Kidney epithelial cell (primary cell): ENCODE data around the gene MAP1LC3B2. TPM values are rescaled to one million over a fixed set of nuclear protein-coding genes. Genes with fewer than 3 reads are reported as not detected.
"Not testable (repeated sequence)": the region's sequence is repeated elsewhere in the genome, so short reads cannot be mapped to it uniquely, and the experiment has no call there.

ENCODE experiments used
- DNase-seq: peaks from one replicate; pipeline ENCODE4 v3.0.0-alpha.2; 2010; ENCODE audit warnings: low read depth
- H3K27me3 ChIP-seq: 2 replicates; pipeline ENCODE4 v1.6.0; 2011; ENCODE audit warnings: low read length; ENCODE audit not compliant: control insufficient read depth, insufficient read depth
- H3K36me3 ChIP-seq: 2 replicates; pipeline ENCODE4 v1.5.1; 2011; ENCODE audit warnings: low read length; ENCODE audit not compliant: control insufficient read depth, insufficient read depth
- H3K4me3 ChIP-seq: 2 replicates; pipeline ENCODE4 v1.5.1; 2011; ENCODE audit warnings: low read depth, mild to moderate bottlenecking, control low read depth, low read length
- CTCF ChIP-seq: IDR thresholded peaks from 2 replicates; pipeline ENCODE4 v1.5.1; 2011; ENCODE audit warnings: mild to moderate bottlenecking, moderate library complexity, low read length, control low read depth, inconsistent platforms; ENCODE audit not compliant: insufficient read depth, poor library complexity, severe bottlenecking
- total RNA-seq: library from RNA; depleted of rRNA; stranded (reverse); fragments of >200 nt; gene quantifications from 2 replicates; pipeline ENCODE4 v1.2.3, GENCODE V29; 2015

Gene MAP1LC3B2
- total RNA-seq, 1 donor from 2014 or later, result 1.5 TPM

- TF ChIP-seq CTCF, result no peak
- no peaks in the 10 kb centered on the region for H3K36me3 ChIP-seq
- no peaks in the 10 kb centered on the region for H3K27me3 ChIP-seq
- DNase-seq, result no peak
- H3K4me3 ChIP-seq, result no peak overlapping the region
Observed at GRCh38 chr12:116565963-116566362, 6.8 kb downstream of the MAP1LC3B2 start.

- H3K36me3 ChIP-seq, result no peaks in the 10 kb centered on the region
- no peak for TF ChIP-seq CTCF
- no peak overlapping the region for H3K4me3 ChIP-seq
- no peaks in the 10 kb centered on the region for H3K27me3 ChIP-seq
- no peak for DNase-seq
Observed at GRCh38 chr12:116568203-116568602, 9.0 kb downstream of the MAP1LC3B2 start.

DNA sequence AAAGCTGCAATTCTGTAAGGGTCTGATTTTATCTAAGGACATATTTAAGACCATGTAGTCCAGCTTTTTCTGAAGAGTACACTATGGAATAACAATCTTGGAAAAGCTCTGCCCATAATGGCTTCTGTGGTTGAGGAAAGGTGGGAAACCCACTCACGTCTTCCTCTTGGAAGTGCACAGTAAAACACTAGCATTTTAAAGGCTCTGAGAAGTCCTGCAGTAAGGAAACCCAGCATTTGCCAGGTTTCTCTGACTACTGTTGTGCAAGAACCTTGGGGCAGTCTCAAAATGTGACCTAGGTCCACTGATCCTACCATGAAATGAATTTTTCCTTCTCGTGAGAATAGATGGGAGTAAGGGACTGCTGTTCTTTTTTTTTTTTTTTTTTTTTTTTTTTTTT lies 11.9 kb downstream of the MAP1LC3B2 start:
- Histone ChIP-seq H3K4me3 (no peak overlapping the region), H3K36me3 (no peaks in the 10 kb centered on the region), H3K27me3 (no peaks in the 10 kb centered on the region)
- no peak for TF ChIP-seq CTCF
- no peak for DNase-seq

DNA sequence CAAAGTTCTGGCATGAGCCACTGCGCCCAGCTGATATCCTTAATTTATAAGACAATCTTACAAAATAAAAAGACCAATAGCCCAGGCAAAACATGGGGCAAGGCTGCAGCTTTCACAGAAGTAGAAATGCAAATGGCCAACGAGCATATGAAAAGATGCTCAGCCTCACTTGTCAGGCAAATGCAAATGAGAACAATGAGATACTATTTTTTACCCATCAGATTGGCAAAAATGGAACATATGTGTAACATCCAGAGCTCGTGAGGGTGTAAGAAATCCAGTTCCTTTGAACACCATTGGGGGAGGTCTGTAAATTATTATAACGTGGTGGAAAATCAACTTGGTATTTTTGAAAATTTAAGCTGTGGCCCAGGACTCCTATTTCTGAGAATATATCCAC lies 14.6 kb downstream of the MAP1LC3B2 start:
- no peaks in the 10 kb centered on the region for H3K27me3 ChIP-seq
- H3K36me3 ChIP-seq, result no peaks in the 10 kb centered on the region
- no peak for TF ChIP-seq CTCF
- no peak for DNase-seq
- no peak overlapping the region for H3K4me3 ChIP-seq

- DNase-seq, H3K36me3 ChIP-seq: not testable (repeated sequence)
Observed at GRCh38 chr12:116575754-116576153, 16.6 kb downstream of the MAP1LC3B2 start.

GRCh38 chr12:116577154-116577561 lies 18.0 kb downstream of the MAP1LC3B2 start:
- no peak for TF ChIP-seq CTCF

More at GRCh38 chr12:116575754-116576153, 16.6 kb downstream of the MAP1LC3B2 start:
- not testable (repeated sequence) for H3K27me3 ChIP-seq, H3K4me3 ChIP-seq

More at GRCh38 chr12:116577154-116577561, 18.0 kb downstream of the MAP1LC3B2 start:
- H3K27me3 ChIP-seq, result no peaks in the 10 kb centered on the region
- no peak for DNase-seq
- H3K36me3 ChIP-seq, result no peaks in the 10 kb centered on the region
- no peak overlapping the region for H3K4me3 ChIP-seq
